Breast epithelium (tissue), 4 donors: ENCODE results near the gene RCOR1. TPM values are rescaled to one million over a fixed set of nuclear protein-coding genes. Genes with fewer than 3 reads are reported as not detected.
"Not testable (repeated sequence)": the region's sequence is repeated elsewhere in the genome, so short reads cannot be mapped to it uniquely, and the experiment has no call there.

ENCODE experiments used
- DNase-seq, 2 donors: peaks; one replicate each; pipeline ENCODE4 v3.0.0-alpha.2; 2019; ENCODE audit warnings: low spot score in 2 of 2
- H3K27ac ChIP-seq, 2 donors: fragments of 200-600 bp; sonication (generic) in 1 of 2; one replicate each; pipeline ENCODE4 v1.5.1; 2016 to 2019; ENCODE audit warnings: mild to moderate bottlenecking in 1 of 2
- H3K27me3 ChIP-seq, 2 donors: fragments of 200-600 bp; sonication (generic) in 1 of 2; one replicate each; pipeline versions ENCODE4 v1.5.1 to v1.6.0; 2017 to 2019; ENCODE audit warnings: control low read depth in 1 of 2, mild to moderate bottlenecking in 1 of 2
- H3K36me3 ChIP-seq: fragments of 200-600 bp; one replicate; pipeline ENCODE4 v1.5.1; 2019
- H3K4me1 ChIP-seq, 2 donors: fragments of 200-600 bp; sonication (generic); one replicate each; pipeline ENCODE4 v1.5.1; 2016 to 2019; ENCODE audit warnings: control low read depth in 1 of 2
- H3K4me3 ChIP-seq, 3 donors: fragments of 200-600 bp; sonication (generic); 1 replicate in 2 of 3; 2 replicates in 1 of 3; pipeline ENCODE4 v1.5.1; 2016 to 2019; ENCODE audit warnings: mild to moderate bottlenecking in 3 of 3, moderate library complexity in 2 of 3
- H3K9me3 ChIP-seq, 2 donors: fragments of 200-600 bp; sonication (generic) in 1 of 2; one replicate each; pipeline ENCODE4 v1.5.1; 2016 to 2019; ENCODE audit warnings: control low read depth in 1 of 2
- CTCF ChIP-seq, 3 donors: fragments of 450-650 bp; IDR thresholded peaks; one replicate each; pipeline ENCODE4 v1.5.1; 2016 to 2017; ENCODE audit warnings: antibody characterized with exemption in 3 of 3, mild to moderate bottlenecking in 3 of 3, moderate library complexity in 3 of 3
- POLR2A ChIP-seq: fragments of 450-650 bp; IDR thresholded peaks from one replicate; pipeline ENCODE4 v1.6.1; 2016; ENCODE audit warnings: antibody characterized with exemption, mild to moderate bottlenecking, moderate library complexity
- POLR2AphosphoS5 ChIP-seq, 3 donors: sonication (generic); formaldehyde crosslinking; IDR thresholded peaks; one replicate each; pipeline ENCODE4 v1.6.1; 2017; ENCODE audit warnings: antibody characterized with exemption in 3 of 3
- intact Hi-C: fragments of 100-400 bp; cut with DNase I; formaldehyde crosslinking; loops from one replicate; pipeline ENCODE4 v1.15.1; 2023; ENCODE audit warnings: low total_unique reads
- total RNA-seq, 3 donors: library from RNA; depleted of rRNA; stranded (reverse); fragments of >200 nt; gene quantifications; one replicate each; pipeline ENCODE4 v1.1.0, GENCODE V29; 2016

The RCOR1 gene
- total RNA-seq, 3 donors from 2014 or later = 15.7 to 21.8 (median 20.3) TPM

GRCh38 chr14:102629011-102629444 is 36.6 kb downstream of the RCOR1 start:
- intact Hi-C loops = no loop called here
- Histone ChIP-seq H3K27ac (no peak overlapping the region), H3K9me3 (no peaks in the 10 kb centered on the region), H3K36me3 (no peaks in the 10 kb centered on the region), H3K4me3 (no peak overlapping the region), H3K4me1 (no peaks in the 10 kb centered on the region), H3K27me3 (no peaks in the 10 kb centered on the region)
- no peak for DNase-seq
- TF ChIP-seq POLR2A = no peak

GRCh38 chr14:102629808-102630350 is 37.4 kb downstream of the RCOR1 start:
- H3K27ac ChIP-seq = no peak overlapping the region
- intact Hi-C loops = no loop called here
- H3K27me3 ChIP-seq = no peaks in the 10 kb centered on the region
- H3K36me3 ChIP-seq = no peaks in the 10 kb centered on the region
- H3K4me1 ChIP-seq = no peaks in the 10 kb centered on the region
- no peak for DNase-seq
- H3K4me3 ChIP-seq = no peak overlapping the region
- H3K9me3 ChIP-seq = no peaks in the 10 kb centered on the region
- TF ChIP-seq CTCF (IDR thresholded peaks at IDR 0.05) = no peak
- no peak for TF ChIP-seq POLR2AphosphoS5 (IDR thresholded peaks at IDR 0.05)
- TF ChIP-seq POLR2A = no peak

- no peaks in the 10 kb centered on the region for H3K4me1 ChIP-seq
- TF ChIP-seq POLR2A = no peak
- TF ChIP-seq CTCF (IDR thresholded peaks at IDR 0.05) = no peak
- TF ChIP-seq POLR2AphosphoS5 (IDR thresholded peaks at IDR 0.05) = no peak
- H3K4me3 ChIP-seq = no peak overlapping the region
- H3K27me3 ChIP-seq = no peaks in the 10 kb centered on the region
- no peaks in the 10 kb centered on the region for H3K9me3 ChIP-seq
- H3K36me3 ChIP-seq = no peaks in the 10 kb centered on the region
- intact Hi-C loops = no loop called here
- no peak for DNase-seq
- H3K27ac ChIP-seq = no peak overlapping the region
Measured at GRCh38 chr14:102630405-102630804, 38.0 kb downstream of the RCOR1 start.

- Histone ChIP-seq H3K27ac (no peak overlapping the region), H3K4me1 (no peaks in the 10 kb centered on the region), H3K4me3 (no peak overlapping the region), H3K27me3 (no peaks in the 10 kb centered on the region), H3K9me3 (no peaks in the 10 kb centered on the region), H3K36me3 (no peaks in the 10 kb centered on the region)
- DNase-seq = no peak
- TF ChIP-seq POLR2AphosphoS5 (IDR thresholded peaks at IDR 0.05) = no peak
- TF ChIP-seq CTCF (IDR thresholded peaks at IDR 0.05) = no peak
- TF ChIP-seq POLR2A = no peak
- intact Hi-C loops = no loop called here
Measured at GRCh38 chr14:102630881-102631280, 38.4 kb downstream of the RCOR1 start.

GRCh38 chr14:102633906-102634595 is 41.6 kb downstream of the RCOR1 start:
- DNase-seq = no peak
- intact Hi-C loops = no loop called here
- H3K4me3 ChIP-seq = no peak overlapping the region
- H3K4me1 ChIP-seq = no peaks in the 10 kb centered on the region
- no peaks in the 10 kb centered on the region for H3K36me3 ChIP-seq
- H3K27me3 ChIP-seq = no peaks in the 10 kb centered on the region
- no peaks in the 10 kb centered on the region for H3K9me3 ChIP-seq
- no peak overlapping the region for H3K27ac ChIP-seq
- TF ChIP-seq CTCF (IDR thresholded peaks at IDR 0.05) (no peak), POLR2A (no peak), POLR2AphosphoS5 (IDR thresholded peaks at IDR 0.05) (no peak)

GRCh38 chr14:102639611-102640010 is 47.2 kb downstream of the RCOR1 start:
- H3K9me3 ChIP-seq, intact Hi-C loops: not testable (repeated sequence)

More at GRCh38 chr14:102639611-102640010, 47.2 kb downstream of the RCOR1 start:
- H3K27me3 ChIP-seq, H3K4me3 ChIP-seq, H3K4me1 ChIP-seq, H3K36me3 ChIP-seq, DNase-seq, H3K27ac ChIP-seq: not testable (repeated sequence)
